ENCODE data around the gene UBE2E2.

UBE2E2 gene

GRCh38 chr3:23399221-23399620 is 196.1 kb downstream of the UBE2E2 start:
- no peak for DNase-seq

GRCh38 chr3:23402728-23403492 is 199.8 kb downstream of the UBE2E2 start:
- DNase-seq, result no peak

GRCh38 chr3:23404246-23404645 is 201.1 kb downstream of the UBE2E2 start:
- no peak for DNase-seq

- no peak for DNase-seq
These were observed 202.0 kb downstream of the UBE2E2 start for GRCh38 chr3:23405081-23405480.

GRCh38 chr3:23406601-23407000 is 203.5 kb downstream of the UBE2E2 start:
- DNase-seq, result no peak

- DNase-seq, result no peak
These were observed 214.9 kb downstream of the UBE2E2 start for GRCh38 chr3:23418026-23418425.

- no peak for DNase-seq
These were observed 218.8 kb downstream of the UBE2E2 start for GRCh38 chr3:23421811-23422516.

GRCh38 chr3:23422517-23422851 is 219.4 kb downstream of the UBE2E2 start:
- no peak for DNase-seq

GRCh38 chr3:23425410-23425809 is 222.3 kb downstream of the UBE2E2 start:
- DNase-seq, result no peak

- no peak for DNase-seq
These were observed 227.8 kb downstream of the UBE2E2 start for GRCh38 chr3:23430781-23431398.

- DNase-seq, result no peak
These were observed 228.6 kb downstream of the UBE2E2 start for GRCh38 chr3:23431764-23432163.

GRCh38 chr3:23435318-23435717 is 232.2 kb downstream of the UBE2E2 start:
- no peak for DNase-seq

- DNase-seq, result no peak
These were observed 232.8 kb downstream of the UBE2E2 start for GRCh38 chr3:23435904-23436303.

GRCh38 chr3:23437484-23438145 is 234.5 kb downstream of the UBE2E2 start:
- no peak for DNase-seq

- no peak for DNase-seq
These were observed 235.5 kb downstream of the UBE2E2 start for GRCh38 chr3:23438657-23439056.

- no peak for DNase-seq
These were observed 236.0 kb downstream of the UBE2E2 start for GRCh38 chr3:23439080-23439479.

- no peak for DNase-seq
These were observed 237.5 kb downstream of the UBE2E2 start for GRCh38 chr3:23440416-23441294.

- no peak for DNase-seq
These were observed 239.7 kb downstream of the UBE2E2 start for GRCh38 chr3:23442598-23443383.

GRCh38 chr3:23444386-23444785 is 241.3 kb downstream of the UBE2E2 start:
- DNase-seq, result no peak

- DNase-seq, result no peak
These were observed 243.2 kb downstream of the UBE2E2 start for GRCh38 chr3:23446301-23446700.

- no peak for DNase-seq
These were observed 245.9 kb downstream of the UBE2E2 start for GRCh38 chr3:23448998-23449537.
